NT2/D1 (cell line): Measurements from ENCODE around the gene LPIN1.

Experiments used
- SUZ12 ChIP-seq: IDR thresholded peaks from 2 replicates; pipeline ENCODE4 v1.6.1; 2011; ENCODE audit not compliant: insufficient read length, insufficient read depth; ENCODE audit errors: extremely low read depth
- YY1 ChIP-seq: IDR thresholded peaks from 2 replicates; pipeline ENCODE4 v1.6.1; 2011; ENCODE audit not compliant: insufficient read length, insufficient read depth
- ZNF274 ChIP-seq: IDR thresholded peaks from 2 replicates; pipeline ENCODE4 v1.6.1; 2011; ENCODE audit warnings: mild to moderate bottlenecking, low read depth, low read length

DNA sequence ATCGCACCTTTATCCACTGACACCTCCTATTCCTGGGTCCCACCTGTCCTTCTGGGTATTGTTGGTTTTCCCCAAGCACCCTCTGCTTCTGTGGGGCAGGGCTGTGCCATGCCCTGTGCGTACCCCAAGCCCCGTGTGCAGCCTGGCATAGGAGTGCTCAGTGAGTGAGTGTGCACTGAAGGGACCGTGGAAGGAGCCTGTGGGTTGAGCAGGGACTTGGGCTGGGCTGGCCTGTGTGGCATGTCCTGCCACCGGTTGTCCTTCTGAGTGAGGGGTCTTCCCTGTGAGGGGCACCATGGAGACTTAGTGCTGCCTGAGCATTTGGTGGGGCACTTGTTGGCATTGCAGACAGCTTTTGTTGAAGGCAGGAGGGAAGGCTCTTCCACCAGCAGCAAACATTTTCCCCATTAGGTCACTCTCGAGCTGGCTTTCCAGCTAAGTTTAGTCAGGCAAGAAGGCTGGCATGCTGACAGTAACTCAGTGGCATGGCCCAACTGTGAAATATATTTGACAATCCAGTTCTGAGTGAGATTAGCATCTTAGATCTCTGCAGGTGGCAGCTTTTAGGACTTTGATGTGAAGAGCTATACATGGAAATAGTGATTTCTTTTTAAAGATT is 64.7 kb downstream of the LPIN1 start:
- TF ChIP-seq YY1, result no peak
- no peak for TF ChIP-seq SUZ12
- no peak for TF ChIP-seq ZNF274
